IPS-18c (cell line): ENCODE measurements around the gene SLC12A3.

ENCODE experiments used
- H3K4me3 ChIP-seq: 2 replicates; pipeline ENCODE4 v1.7.0; 2013; ENCODE audit warnings: low read depth, mild to moderate bottlenecking, low read length, moderate library complexity; ENCODE audit not compliant: insufficient read depth
- H3K9me3 ChIP-seq: one replicate; pipeline ENCODE4 v1.6.1; 2013; ENCODE audit warnings: mild to moderate bottlenecking, low read length, moderate library complexity; ENCODE audit not compliant: control insufficient read depth, insufficient read depth

Gene SLC12A3

DNA sequence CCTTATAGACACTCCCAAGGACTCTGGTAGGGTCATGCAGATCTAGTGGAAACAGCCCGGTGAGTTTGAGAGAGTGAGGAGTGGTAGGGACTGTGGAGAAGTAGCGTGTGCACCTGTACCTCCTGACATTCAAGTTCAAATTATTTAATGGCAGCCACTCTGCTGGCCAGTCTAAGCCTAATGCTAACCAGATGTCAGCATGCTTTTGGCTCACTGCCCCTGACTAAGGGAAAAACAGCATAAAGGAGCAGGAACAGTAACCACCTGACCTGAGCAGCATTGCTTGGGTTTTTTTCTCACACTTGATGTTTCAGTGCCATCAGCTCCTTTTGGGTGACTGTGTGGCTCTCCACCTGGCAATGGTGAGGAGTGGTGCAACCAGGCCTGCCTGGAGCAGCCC, 23.8 kb upstream of the SLC12A3 start:
- H3K9me3 ChIP-seq, result no peaks in the 10 kb centered on the region
- no peak overlapping the region for H3K4me3 ChIP-seq

DNA sequence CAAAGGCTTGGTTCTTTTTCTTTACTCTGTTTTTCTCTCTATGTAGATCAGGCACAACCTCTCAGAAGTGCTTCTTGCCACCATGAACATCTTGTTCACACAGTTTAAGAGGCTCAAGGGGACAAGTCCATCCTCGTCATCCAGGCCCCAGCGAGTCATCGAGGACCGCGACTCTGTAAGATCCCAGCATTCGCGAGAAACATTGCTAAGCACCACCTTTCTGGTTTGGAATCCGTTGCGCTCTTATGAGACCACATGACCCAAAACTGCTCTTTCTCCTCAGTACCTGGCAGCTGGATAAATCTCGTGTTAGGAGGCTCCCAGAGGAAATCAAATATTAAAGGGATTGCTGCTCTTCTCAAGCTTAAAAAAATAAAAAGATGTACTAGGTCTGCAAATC, 23.3 kb upstream of the SLC12A3 start:
- no peaks in the 10 kb centered on the region for H3K9me3 ChIP-seq
- H3K4me3 ChIP-seq, result no peak overlapping the region

DNA sequence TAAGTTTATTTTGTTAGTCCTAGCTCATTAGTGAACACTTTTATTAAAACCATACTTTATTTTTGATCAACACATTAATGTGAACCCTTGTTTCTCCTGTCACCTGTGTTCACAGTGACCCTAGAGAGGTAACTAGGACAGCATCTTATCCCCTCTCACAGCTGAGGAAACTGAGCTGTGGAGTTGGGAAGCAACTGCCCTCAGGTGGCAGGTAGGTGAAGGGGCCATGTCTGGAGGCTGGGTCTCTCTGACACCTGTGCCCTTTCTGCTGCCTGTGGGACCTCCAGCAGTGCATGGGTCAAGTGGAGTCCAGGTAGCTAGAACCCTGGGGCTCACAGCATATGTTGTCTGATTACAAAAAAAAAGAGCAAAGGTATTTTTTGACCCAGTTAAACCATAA, 22.9 kb upstream of the SLC12A3 start:
- H3K4me3 ChIP-seq, result no peak overlapping the region
- H3K9me3 ChIP-seq, result no peaks in the 10 kb centered on the region

DNA sequence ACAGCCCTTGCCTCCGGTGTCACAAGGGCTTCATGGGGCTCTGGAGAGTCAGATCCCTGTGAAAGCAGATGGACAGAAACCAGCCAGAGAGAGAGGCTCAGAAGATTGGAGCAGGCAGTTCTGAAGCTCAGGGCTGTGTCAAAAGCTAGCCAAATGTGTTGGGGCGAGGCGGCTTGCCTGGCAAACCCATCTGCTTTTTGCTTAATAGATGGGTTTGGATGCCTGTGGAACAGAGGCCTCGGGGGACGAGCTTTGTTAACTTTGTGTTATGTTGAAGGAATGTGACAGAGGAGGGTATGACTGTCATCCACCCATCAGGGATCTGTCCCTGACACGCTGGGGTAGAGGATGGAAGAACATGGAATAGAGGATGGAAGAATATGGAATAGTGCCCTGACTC, 21.0 kb upstream of the SLC12A3 start:
- Histone ChIP-seq H3K9me3 (no peaks in the 10 kb centered on the region), H3K4me3 (no peak overlapping the region)

DNA sequence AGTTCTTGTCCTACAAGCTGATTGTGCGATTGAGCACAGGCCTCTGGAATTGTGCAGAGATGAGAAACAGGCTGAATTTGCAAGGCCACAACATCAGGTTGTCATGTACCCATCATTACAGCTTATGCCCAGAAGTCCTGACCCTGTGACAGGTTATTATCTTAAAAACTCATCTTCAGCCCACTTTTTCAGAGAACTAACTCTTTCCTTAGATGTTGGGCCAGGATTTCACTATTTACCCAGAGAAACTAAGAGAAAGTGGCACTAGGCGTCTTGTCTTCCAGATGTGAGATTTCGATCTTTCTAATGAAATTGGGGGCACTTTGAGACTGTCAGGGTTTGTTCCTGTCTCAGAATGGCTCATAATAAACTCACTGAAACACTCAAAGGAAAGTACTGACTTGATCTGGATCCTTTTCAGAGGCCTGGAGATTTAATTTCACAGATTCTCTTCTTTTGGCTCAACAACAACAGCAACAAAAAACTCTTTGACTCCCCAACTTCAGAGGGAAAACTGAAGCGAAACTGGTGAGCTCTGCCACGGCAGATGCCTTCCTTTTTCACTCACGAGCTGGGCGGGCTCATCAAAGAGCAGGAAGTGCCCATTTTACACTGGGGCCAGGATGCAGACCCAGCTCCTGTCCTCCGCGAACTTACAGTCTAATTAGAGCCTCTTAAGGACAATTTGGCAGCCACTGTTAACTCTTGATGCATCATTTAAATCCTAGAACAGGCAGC, 17.7 kb upstream of the SLC12A3 start:
- Histone ChIP-seq H3K9me3 (no peaks in the 10 kb centered on the region), H3K4me3 (no peak overlapping the region)

DNA sequence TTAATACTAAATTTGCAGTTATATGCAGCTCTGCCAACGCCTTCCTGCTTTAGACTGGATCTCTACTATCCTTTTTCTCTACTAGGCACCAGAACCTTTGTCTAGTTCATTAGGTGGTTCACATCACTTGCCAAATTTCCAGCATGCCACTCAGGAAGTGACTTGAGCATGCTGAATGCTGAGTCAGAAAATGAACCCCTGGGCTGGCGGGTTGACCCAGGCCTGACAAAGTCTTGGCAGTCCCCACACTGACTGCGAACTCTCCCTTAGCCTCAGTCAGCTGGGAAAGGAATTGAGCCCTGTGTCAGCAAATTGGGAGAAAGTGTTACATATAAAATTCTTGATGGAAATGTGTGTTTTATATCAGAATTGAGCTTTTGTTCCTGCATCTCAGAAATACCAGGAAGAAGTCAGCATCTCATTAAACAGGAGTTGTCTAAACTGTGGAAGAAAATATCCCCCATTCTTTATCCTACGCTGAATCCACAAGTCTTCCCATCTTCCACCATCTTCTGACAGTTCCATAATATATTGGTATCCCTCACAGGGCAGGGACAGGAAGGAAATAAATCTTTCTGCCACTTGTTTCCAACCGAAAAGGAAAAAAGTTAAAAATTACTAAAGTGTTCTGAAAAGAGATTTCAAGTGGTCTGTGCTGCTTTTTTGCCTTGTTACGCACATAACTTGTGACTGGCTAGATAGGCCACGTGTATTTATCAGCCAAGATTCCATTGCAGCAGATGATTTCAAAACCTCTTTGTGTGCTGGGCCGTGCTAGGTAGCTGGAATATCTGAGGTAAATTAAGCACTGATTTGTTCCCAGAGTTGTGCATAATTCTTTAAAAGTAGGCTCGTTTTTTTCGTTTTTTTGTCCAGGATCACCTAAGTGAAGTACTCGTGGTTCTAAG, 16.7 kb upstream of the SLC12A3 start:
- Histone ChIP-seq H3K9me3 (no peaks in the 10 kb centered on the region), H3K4me3 (no peak overlapping the region)

- Histone ChIP-seq H3K9me3 (no peaks in the 10 kb centered on the region), H3K4me3 (no peak overlapping the region)
Observed at GRCh38 chr16:56848955-56849689, 15.9 kb upstream of the SLC12A3 start.

DNA sequence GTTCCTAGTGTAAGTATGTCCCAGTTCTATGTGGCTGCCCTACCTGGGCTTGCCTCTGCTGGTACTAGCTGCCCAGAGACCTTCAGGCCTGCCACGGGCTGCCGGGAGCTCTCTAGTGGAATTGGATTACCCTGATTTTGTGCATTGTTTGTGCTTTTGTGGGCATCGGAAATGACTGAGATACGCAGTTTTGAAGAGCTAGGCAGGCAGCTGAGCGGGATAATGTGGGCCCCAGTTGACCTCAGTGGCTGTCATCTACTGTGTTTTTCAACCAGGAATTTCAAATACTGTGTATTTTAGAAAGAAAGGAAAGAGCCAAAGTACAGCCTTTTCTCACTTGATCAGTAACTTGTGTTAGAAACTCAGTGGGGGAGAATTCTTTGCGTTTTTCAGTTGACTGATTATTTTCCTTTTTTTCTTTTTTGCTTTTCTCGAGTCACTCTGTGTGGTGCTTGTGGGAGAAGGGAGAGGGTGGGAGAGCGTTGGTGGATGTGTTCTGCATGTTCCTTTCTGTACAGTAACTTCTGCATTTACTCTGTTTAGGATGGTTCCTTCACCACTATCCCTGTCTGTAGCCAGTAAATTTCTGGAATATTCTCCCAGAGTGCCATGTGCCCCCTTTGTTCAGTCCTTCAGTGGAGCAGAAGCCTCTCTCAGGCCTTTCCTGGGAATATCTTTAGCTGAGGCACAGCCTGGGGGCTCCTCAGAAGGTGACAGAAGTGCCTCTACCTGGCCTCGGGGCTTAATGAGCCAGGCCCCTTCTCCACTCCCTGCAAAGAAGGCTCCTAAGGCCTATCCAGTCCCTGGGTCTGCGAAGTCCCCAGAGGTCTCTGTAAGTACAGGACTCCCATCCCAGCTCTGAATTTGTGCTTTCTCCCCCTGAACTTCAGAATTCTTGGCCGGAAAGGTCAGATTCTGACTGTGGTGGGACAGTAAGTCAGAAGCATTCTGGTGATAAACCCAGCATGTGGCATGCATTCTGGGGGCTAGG, 15.0 kb upstream of the SLC12A3 start:
- H3K4me3 ChIP-seq, result no peak overlapping the region
- H3K9me3 ChIP-seq, result no peaks in the 10 kb centered on the region

DNA sequence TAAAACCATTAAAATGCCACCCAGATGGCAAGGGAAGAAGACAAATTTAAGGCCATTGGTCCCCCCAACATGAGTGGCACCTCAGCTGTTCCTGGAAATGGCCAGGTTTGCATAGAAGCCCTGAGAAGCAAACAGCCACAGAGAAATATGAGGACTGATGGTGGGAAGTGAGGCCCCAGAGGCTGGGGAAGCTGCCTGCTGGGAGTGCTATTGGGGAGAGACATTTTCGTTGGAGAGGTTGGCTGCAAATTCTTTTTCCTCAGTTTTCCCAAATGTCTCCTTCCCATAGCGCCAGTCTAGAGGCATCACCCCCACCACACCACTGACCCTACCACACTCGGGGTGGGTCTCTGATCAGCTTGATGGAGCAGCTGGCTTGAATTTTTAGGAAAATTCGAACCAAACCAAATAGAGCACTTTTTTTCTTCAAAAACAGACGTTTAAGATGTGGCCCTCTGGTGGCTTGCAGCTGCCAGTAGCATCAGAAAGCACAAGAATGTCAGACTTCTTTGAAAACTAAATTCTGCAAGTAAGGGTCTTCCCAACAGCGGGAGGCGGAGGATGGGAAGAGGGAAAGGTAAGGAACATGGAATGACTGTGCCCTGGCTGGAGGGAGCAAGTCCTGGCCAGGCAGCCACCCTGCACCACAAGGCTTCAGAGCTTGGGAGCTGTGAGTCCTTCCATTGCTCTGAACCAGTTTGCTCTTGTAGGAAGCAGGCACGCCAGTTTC, 13.2 kb upstream of the SLC12A3 start:
- Histone ChIP-seq H3K9me3 (no peaks in the 10 kb centered on the region), H3K4me3 (no peak overlapping the region)

GRCh38 chr16:56852401-56852730, 12.6 kb upstream of the SLC12A3 start:
- H3K4me3 ChIP-seq, result no peak overlapping the region
- H3K9me3 ChIP-seq, result no peaks in the 10 kb centered on the region

DNA sequence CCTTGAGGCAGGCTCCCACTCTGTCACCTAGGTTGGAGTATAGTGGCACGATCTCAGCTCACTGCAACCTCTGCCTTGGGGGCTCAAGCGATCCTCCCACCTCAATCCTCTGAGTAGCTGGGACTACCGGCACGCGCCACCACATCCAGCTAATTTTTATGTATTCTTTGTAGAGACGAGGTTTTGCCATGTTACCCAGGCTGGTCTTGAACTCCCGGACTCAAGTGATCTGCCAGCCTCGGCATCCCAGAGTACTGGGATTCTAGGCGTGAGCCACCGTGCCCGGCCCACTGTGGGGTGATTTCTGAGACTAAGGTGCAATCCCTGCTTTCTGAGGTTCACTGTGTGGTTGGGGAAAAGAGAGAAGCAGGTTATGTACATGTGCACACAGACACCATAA, 12.0 kb upstream of the SLC12A3 start:
- Histone ChIP-seq H3K9me3 (no peaks in the 10 kb centered on the region), H3K4me3 (no peak overlapping the region)

- Histone ChIP-seq H3K9me3 (no peaks in the 10 kb centered on the region), H3K4me3 (no peak overlapping the region)
Observed at GRCh38 chr16:56855201-56855600, 9.8 kb upstream of the SLC12A3 start.

GRCh38 chr16:56855946-56856345, 9.1 kb upstream of the SLC12A3 start:
- no peak overlapping the region for H3K4me3 ChIP-seq
- H3K9me3 ChIP-seq, result no peaks in the 10 kb centered on the region

DNA sequence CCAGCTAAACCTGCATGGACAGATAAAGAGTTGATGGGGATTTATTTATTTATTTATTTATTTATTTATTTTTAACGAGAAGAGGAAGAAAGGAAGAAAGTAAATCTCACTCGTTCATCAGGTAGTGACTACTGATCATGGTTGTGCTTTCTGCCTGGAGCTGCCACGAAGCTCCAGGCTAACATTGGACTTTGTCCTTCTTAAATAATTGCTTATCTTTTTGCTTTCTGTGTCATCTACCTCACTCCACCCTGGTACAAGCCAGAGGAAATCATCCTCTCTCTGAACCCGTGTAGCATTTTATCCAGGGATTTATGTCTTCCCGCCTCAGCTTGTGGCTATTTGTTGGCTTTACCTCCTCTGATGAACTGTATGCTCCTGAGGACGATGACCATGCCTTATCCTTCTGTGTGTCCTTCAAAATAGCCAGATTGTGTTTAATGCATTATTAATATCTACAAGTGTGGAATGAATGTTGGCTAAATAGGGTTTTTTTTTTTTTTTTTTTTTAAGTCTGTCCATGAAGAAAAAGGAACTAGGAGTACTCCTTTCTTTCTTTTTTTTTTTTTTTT, 8.0 kb upstream of the SLC12A3 start:
- Histone ChIP-seq H3K4me3 (no peak overlapping the region), H3K9me3 (no peaks in the 10 kb centered on the region)

- H3K4me3 ChIP-seq, result no peak overlapping the region
- peaks cover 2% of the 10 kb centered on the region for H3K9me3 ChIP-seq
Observed at GRCh38 chr16:56858374-56858773, 6.6 kb upstream of the SLC12A3 start.

- Histone ChIP-seq H3K9me3 (peaks cover 2% of the 10 kb centered on the region), H3K4me3 (no peak overlapping the region)
Observed at GRCh38 chr16:56859636-56860035, 5.4 kb upstream of the SLC12A3 start.
